ENCODE results near the gene CALML6. TPM values are rescaled to one million over a fixed set of nuclear protein-coding genes. Genes with fewer than 3 reads are reported as not detected.
A peak's percentile ranks its signal among the peaks of the same experiment; 100 is the strongest.

Gene CALML6
- polyA plus RNA-seq, 3 donors = 0.24 TPM; not detected in 2

GRCh38 chr1:1910651-1911331 is 4.3 kb upstream of the CALML6 start:
- Mint-ChIP-seq H3K9me3 (peaks cover 0 to 2% (median 0%) of the 10 kb centered on the region in 7 donors), H3K36me3 (no peaks in the 10 kb centered on the region), H3K27ac (peak overlapping the region in 2 of 7 donors; percentile 2 to 69), H3K4me3 (no peak overlapping the region), H3K27me3 (ENCODE audit: low read depth in 3 of 3) (peaks cover 3 to 13% (median 10%) of the 10 kb centered on the region in 3 donors), H3K4me1 (peaks cover 14% of the 10 kb centered on the region)
- Histone ChIP-seq H4K20me1 (ENCODE audit: insufficient read depth, low read length) (peaks cover 6% of the 10 kb centered on the region), H3K4me1 (ENCODE audit: control insufficient read depth in 1 of 2, insufficient read depth in 2 of 2, low read length in 2 of 2) (peaks cover 13 to 17% of the 10 kb centered on the region in 2 donors), H3K79me2 (ENCODE audit: insufficient read depth, low read length) (no peaks in the 10 kb centered on the region), H3K4me3 (replicated peaks in 1 of 3; ENCODE audit: low read depth in 2 of 3, low read length in 3 of 3) (no peak overlapping the region), H3K27ac (ENCODE audit: low read depth in 1 of 2, low read length in 2 of 2) (no peak overlapping the region), H3K27me3 (ENCODE audit: control insufficient read depth in 2 of 2, insufficient read depth in 2 of 2, low read length in 2 of 2) (peaks cover 0 to 5% of the 10 kb centered on the region in 2 donors), H3K9ac (ENCODE audit: insufficient read depth, low read length, poor library complexity, severe bottlenecking) (no peak overlapping the region), H3K9me3 (replicated peaks in 1 of 2; ENCODE audit: control insufficient read depth in 1 of 2, insufficient read depth in 1 of 2, low read length in 2 of 2) (no peaks in the 10 kb centered on the region), H3K4me2 (replicated peaks; ENCODE audit: extremely low read depth, low read length, poor library complexity, severe bottlenecking) (no peak overlapping the region), H2AFZ (ENCODE audit: insufficient read depth, low read depth, low read length, poor library complexity, severe bottlenecking) (no peak overlapping the region), H3K36me3 (replicated peaks in 1 of 2; ENCODE audit: control insufficient read depth in 1 of 2, insufficient read depth in 2 of 2, low read length in 2 of 2) (no peaks in the 10 kb centered on the region)
- TF ChIP-seq CTCF (IDR thresholded peaks at IDR 0.05) = no peak
- 95% methylated on average over 9 of the region's 22 CpGs for WGBS (ENCODE audit: insufficient coverage)
- DNase-seq = peak in 1 of 3 donors; percentile 11
- intact Hi-C loops (cut with micrococcal nuclease) = loop anchor here in 1 of 2 donors (10.0 kb wide), 1 partner anchor 224 kb away; no protein-coding TSS in a partner anchor

DNA sequence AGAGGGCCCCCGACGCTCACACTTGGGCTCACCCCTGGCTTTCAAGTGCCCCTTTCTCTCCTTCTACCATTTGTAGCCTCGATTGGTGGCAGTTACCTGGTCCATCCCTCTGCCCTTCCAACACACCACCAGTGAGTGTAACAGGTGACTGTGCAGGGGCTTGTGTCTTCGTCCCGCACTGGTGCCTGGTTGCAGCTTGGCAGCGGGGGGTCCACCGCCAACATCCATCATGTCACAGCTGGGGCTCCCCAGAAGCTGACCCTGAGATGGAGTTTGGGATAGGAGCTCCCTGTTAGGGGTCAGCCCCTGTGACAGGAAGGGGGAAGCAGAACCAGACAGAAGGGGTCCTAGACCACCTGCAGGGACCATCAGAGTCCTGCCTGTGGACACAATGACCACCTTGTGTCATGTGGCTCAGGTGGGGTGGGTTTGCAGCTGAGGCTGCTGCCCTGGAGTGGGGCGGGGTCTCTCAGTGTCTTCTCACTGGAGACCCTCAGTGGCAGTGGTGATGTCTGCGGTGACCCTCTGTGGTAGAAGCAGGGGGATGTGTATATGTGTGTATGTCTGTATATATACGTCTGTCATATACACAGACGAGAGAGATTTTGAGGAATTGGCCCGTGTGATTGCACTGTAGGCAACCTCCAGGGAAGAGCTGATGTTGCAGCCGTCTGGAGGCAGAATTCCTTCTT is 3.6 kb upstream of the CALML6 start:
- Mint-ChIP-seq H3K4me1 (peaks cover 8% of the 10 kb centered on the region), H3K4me3 (peak overlapping the region in 1 of 2 donors; percentile 53), H3K9me3 (peaks cover 0 to 2% (median 0%) of the 10 kb centered on the region in 7 donors), H3K27ac (peak overlapping the region in 2 of 7 donors; percentile 58 to 69), H3K27me3 (ENCODE audit: low read depth in 3 of 3) (peaks cover 3 to 16% (median 10%) of the 10 kb centered on the region in 3 donors), H3K36me3 (no peaks in the 10 kb centered on the region)
- DNase-seq = peak in 1 of 3 donors; percentile 4
- Histone ChIP-seq H3K9ac (ENCODE audit: insufficient read depth, low read length, poor library complexity, severe bottlenecking) (no peak overlapping the region), H3K4me3 (replicated peaks in 1 of 3; ENCODE audit: low read depth in 2 of 3, low read length in 3 of 3) (no peak overlapping the region), H4K20me1 (ENCODE audit: insufficient read depth, low read length) (peaks cover 4% of the 10 kb centered on the region), H3K79me2 (ENCODE audit: insufficient read depth, low read length) (no peaks in the 10 kb centered on the region), H3K4me1 (ENCODE audit: control insufficient read depth in 1 of 2, insufficient read depth in 2 of 2, low read length in 2 of 2) (peaks cover 13 to 17% of the 10 kb centered on the region in 2 donors), H3K27me3 (ENCODE audit: control insufficient read depth in 2 of 2, insufficient read depth in 2 of 2, low read length in 2 of 2) (peaks cover 0 to 7% of the 10 kb centered on the region in 2 donors), H2AFZ (ENCODE audit: insufficient read depth, low read depth, low read length, poor library complexity, severe bottlenecking) (no peak overlapping the region), H3K36me3 (replicated peaks in 1 of 2; ENCODE audit: control insufficient read depth in 1 of 2, insufficient read depth in 2 of 2, low read length in 2 of 2) (no peaks in the 10 kb centered on the region), H3K4me2 (replicated peaks; ENCODE audit: extremely low read depth, low read length, poor library complexity, severe bottlenecking) (no peak overlapping the region), H3K27ac (ENCODE audit: low read depth in 1 of 2, low read length in 2 of 2) (no peak overlapping the region), H3K9me3 (replicated peaks in 1 of 2; ENCODE audit: control insufficient read depth in 1 of 2, insufficient read depth in 1 of 2, low read length in 2 of 2) (no peaks in the 10 kb centered on the region)
- no peak for TF ChIP-seq CTCF (IDR thresholded peaks at IDR 0.05)
- intact Hi-C loops (cut with micrococcal nuclease) = loop anchor here in 1 of 2 donors (10.0 kb wide), 1 partner anchor 223 kb away; no protein-coding TSS in a partner anchor
- 92% methylated on average over 4 of the region's 13 CpGs for WGBS (ENCODE audit: insufficient coverage)

Data from CD14-positive monocyte (primary cell).